CD4-positive, alpha-beta T cell treated with Interleukin-2 at 100 ng/mL for 4 hours (primary cell): ENCODE data around the gene TERT.

Experiments used
- DNase-seq: peaks from one replicate; pipeline ENCODE4 v3.0.0-alpha.2; 2020; ENCODE audit warnings: low spot score

The TERT gene

DNA sequence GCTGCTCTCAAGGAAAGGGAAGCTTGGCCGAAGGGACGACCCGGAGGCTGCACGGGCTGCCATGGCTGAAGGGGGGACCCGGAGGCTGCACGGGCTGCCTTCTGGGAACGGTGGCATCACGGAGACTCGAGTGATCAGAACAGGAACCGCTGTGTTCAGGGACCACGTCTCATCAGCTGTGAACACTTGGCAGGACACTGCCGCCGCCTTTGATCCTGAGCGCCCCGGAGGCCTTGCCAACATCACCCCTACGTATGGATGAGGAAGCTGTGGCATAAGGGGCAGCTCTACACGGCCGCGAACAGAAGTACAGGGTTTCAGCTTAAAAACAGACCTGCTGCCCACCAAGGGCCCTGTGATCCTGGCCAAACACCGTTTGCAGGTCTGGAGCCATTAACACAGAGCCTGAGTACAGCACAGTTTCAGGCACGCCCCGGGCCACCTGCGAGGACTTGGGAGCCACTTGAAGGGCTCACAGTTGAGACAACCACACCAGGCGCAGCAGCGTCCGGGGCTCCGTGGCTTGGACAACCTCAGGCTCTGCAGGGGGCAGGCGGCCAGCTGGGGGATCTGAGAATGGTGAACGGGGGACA, 23.9 kb upstream of the TERT start:
- DNase-seq, result no peak

DNA sequence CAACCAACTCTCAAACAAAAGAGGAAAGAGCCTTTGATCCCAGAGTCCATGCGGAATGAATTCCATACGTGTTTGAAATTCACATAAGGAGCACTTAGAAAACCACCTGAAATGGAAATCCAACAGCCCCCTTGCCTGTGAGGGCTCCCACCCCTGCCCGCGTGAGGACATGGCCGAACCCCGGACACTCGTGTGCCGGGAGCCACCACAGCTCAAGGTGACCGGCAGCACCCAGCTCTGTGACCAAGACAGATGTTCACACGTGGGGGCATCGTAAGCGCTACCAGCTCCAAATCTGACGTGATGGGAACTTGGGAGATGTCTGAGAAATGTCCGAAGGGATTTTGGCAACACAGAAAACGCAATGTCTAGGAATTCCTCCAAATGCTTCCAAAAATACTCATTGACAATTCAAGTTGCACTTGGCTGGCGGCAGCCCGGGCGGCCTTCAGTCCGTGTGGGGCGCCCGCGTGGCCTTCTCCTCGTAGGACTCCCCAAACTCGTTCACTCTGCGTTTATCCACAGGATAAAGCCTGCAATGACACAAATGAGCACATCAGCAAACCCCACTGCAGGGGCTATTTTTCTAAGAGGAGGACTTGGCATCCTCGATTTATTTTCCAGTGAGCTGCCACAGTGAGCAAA, 23.2 kb upstream of the TERT start:
- DNase-seq, result no peak

DNA sequence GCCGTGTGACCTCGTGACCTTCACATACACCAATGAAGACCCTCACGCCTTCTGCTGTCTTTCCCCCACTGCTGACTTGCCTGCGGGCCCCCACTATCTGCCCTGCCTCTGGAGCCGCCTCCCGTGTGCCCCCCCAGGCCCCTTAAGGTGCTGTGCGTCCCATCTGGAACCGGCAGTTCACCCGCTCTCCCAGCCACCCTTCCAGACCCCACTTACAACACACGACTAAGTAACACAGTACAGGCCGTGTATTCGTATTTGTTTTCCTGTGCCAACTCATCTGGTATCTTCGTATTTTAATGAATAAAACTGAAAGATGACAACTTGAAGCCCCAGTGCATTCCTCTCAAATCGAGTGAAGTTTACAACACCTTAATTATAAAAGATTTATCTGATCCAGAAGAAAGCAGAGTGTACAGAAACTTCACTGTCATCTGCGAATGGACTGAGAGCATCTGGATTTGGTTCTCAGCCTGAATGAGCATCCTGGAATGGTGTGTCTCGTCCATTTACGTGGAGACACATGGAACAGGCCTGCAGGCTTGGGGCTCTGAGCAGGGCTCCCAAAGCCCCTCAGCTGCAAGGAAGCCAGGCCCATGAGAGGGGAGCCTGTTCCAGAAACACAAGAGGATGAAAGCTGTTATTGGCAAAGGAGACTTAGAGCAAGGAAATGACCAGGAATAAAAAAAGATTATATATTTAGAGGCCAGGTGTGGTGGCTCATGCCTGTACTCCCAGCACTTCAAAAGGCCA, 21.9 kb upstream of the TERT start:
- DNase-seq, result no peak

DNA sequence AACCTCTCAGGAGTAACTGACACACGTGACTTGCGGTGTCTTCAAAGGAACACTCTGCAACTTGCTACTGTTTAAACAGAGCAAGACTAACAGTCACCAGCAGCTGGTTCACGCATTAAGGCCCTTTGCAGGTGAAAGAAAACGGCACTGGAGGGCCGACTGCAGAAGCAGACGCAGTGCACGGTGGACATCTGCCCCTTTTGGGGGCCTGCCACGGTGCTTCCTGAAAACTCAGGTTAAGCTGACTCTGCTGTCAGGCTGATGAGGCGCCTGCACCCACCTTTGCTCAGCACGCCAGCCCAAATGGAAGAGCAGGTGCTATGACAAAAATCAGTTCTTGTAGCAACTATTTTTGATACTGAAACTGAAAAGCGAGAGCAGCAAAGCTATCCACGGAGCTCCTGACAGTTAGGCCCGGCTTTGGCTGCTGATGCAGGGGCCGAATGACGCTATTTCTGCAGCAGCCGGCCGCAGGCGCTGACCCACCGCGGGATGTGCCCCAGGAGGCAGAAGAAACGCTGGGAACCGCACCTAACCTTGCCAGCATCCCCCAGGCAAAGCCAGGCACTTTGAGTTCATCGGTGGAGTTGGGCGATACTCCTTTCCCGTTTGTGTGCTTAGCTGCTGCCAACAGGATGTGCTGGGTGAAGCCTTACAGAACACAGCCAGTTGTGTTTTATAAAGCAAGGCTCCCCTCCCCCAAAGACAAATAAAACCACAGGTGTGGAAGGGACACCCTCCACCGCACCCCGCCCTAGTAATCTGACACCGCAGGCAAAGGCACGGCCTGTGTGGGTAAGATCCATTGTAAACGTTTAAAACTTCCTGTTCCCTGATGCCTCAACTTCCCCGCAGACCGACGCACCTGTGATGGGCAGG, 21.1 kb upstream of the TERT start:
- DNase-seq, result peak; percentile 66

DNA sequence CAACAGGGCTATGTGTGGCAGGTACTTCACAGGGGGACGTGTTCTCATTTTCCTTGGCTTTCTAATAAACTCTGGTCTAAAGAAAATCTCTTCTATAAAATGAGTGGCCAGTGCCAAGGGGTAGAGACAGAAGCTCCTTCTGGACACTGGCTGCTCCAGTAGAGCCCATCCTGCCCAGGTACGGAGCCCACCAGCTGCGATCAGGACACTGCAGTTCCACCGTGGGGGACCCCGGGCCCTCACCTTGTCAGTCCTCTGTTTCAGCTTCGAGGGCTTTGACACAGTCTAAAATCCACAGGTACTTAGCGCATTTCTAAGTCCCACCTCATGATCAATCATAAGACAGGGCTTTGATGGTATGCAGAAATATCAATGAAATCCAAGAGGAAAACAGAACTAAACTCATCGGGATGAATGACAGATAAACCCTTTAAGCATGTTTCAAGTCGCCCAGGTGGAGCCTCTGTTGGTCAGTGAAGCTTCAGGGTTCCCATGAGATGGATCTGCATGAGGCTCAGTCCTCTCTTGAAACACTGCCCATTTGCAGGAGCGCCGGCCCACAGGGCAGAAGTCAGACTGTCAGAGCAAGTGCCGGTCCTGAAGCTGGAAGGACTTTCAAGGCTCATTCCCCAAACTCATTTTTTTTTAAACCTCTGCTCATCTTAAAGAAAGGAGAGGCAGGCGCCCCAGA, 20.3 kb upstream of the TERT start:
- DNase-seq, result no peak

DNA sequence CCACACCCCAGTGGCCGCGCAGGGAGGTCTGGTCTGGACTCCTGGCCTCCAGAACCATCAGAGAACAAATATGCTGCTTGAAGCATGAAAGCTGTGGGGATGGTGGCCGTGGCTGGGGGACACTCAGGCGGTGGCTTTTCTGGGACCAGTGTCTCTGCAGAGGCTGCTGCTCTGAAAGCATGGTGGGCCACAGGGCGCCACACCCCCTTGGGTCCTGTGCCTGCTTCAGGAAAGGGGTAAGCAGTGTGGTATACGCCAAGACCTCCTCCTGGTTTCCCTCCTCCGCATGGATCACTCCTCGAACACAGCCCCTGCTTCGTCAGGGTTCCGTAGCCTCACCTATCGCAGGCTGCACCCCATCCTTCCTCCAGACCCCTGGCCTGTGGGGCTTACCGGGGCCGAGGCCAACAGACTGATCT, 19.7 kb upstream of the TERT start:
- DNase-seq, result no peak

DNA sequence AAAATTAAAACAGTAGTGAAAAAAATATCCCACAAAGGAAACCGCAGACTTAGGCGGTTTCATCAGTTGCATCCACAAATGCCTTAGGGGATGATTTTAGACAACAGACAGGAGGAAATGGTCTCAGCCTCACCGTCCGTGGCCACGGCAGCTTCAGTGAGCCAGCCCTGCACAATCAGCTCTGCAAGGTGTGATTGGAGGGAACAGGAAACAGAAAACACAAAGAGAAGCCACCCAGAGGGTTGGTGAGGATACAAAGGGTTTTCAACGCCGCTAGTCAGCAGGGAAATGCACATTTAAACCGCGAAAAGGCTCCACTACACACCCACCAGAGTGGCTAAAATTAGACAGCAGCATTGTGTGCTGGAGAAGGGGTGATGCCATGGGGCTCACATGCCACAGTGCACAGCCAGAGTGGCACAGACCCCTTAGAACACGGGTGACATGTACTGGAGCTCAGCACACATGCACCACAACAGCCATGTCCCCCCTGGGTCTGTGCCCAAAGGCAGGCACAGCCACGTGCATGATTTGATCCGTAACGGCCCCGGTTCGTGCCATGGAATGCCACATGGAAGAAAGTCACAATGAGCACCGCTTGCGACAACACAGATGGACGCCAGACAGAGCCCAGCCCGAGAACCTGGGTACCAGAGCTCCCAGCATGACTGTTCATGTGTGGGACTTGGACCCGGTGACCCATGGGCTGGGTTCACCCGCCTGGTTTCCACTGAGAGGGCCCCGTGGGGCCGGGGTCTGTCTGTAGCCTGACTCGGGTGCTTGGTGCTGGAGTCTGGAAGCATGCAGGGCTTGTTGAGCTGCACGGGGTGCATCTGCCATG, 18.3 kb upstream of the TERT start:
- peak; percentile 59 for DNase-seq

DNA sequence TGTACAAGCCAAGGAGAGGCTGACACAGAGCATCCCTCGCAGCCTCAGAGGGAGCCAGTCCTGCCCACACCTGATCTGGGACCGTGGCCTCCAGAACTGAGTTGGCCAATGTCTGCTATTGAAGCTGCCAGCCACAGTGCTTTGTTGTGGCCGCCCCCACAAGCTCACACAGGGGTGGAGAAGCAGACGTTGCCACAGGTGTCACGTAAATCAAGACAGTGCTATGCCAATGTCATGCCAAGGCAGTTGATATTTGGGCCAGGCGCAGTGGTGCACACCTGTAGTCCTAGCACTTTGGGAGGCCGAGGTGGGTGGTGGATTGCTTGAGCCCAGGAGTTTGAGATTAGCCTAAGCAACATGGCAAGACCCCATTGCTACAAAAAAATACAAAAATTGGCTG, 17.3 kb upstream of the TERT start:
- DNase-seq, result peak; percentile 41

DNA sequence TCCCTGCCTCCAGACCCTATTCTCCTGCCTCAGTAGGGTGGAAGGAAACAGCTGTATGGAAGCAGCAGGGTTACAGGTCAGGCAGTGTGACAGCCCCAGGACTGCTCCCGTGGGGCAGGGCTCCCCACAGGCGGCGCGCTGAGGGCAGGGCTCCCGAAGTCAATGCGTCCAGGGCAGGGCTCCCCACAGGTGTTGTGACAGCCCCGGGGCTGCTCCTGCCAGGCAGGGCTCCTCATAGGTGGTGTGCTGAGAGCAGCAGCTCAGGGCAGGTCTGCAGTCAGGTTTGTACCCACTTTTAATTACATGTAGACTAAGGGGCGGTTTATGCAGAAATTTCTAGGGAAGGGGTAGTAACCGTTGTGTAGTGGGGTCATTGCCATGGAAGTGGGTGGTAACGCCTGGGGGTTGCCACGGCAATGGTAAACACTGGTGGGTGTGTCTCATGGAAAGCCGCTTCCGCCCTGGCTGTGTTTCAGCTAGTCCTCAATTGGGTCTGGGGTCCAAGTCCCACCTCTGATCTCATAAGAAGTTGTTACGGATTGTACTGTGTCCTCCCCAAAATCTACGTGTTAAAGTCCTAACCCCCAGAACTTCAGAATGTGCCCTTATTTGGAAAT, 16.7 kb upstream of the TERT start:
- DNase-seq, result no peak

DNA sequence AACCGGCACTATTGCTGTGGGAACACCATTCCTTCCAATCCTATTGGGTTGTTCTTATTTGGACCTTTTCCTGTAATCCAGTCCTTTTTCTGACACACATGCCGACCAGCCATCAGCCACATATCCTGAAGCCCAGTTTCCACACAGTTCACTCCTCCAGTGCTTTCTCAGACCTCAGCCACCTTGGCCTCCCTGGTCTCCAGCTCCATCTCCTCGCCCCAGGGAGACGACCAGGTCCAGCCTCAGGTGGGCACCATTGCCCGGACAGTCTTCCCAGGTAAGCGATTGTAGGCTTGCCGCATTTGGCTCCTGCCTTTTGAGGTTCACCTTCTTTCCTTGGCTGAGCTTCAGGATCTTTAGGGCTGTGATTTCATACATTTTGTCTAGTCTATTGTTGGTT, 15.2 kb upstream of the TERT start:
- DNase-seq, result no peak

DNA sequence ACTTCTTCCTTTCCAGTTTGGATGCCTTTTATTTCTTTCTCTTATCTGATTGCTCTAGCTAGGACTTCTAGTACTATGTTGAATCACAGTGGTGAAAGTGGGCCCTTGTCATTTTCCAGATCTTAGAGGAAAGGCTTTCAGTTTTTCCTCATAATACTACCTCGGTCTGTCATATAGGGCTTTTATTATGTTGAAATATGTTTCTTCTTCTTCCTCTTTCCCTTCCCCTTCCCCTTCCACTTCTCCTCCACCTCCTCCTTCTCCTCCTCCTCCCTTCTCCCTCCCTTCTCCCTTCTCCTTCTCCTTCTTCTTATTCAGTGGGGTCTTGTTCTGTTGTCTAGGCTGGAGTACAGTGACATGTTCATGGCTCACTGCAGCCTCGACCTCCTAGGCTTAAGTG, 9.2 kb upstream of the TERT start:
- DNase-seq, result no peak

DNA sequence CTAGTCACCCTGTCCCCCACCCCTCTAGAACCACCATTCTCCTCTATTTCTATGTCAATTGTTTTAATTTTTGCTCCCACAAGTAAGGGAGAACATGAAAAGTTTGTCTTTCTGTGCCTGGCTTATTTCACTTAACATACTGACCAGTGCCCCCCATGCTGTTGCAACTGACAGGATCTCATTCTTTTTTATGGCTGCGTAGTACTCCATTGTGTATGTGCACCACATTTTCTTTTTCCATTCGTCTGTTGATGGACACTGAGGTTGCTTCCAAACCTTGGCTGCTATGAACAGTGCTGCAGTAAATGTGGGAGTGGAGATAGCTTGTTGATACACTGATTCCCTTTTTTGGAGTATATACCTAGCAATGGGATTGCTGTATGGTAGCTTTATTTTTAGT, 7.4 kb upstream of the TERT start:
- no peak for DNase-seq

DNA sequence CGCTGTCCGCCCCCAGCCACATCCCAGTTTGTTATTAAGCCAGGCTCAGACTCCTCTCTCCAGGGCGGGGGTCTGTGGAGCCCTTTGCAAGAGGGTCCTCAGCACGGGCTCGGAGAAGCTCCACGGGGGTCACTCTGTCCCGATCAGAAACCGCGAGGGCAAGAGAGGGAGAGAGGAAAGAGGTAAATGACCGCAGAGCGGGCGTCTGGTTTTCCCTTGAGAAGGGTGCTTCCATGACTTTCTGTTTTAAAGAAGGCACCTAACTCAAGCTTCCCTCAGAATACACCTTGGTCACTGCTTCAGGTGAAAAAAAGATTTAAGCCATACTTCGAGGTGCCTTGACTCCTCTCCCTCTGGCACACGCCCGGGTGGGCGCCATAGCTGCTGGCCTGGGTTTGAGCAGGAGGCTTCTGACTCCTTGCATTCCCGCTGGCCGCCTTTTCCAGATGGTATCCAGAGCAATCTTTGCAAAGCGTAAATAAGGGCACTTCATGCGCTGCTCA, 5.8 kb upstream of the TERT start:
- DNase-seq, result no peak

DNA sequence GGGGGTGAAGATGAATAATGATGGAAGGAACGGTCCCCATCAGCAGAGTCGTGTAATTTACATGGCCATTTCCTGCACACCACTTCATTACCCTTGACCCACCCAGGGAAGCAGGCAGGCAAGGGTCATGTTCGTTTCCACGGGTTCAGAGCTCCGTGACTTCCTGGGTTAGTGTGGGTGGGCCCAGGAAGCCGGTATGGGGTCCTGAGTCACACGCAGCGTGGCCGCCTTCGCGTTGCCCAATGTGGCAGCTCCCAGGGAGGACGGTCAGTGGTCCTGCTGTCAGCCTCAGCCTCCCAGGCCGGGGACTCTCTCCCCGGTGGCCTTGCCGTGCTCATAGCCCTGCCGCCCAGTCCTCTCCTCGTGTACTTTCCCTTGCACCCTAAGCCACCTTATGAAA, 5.1 kb upstream of the TERT start:
- DNase-seq, result no peak

DNA sequence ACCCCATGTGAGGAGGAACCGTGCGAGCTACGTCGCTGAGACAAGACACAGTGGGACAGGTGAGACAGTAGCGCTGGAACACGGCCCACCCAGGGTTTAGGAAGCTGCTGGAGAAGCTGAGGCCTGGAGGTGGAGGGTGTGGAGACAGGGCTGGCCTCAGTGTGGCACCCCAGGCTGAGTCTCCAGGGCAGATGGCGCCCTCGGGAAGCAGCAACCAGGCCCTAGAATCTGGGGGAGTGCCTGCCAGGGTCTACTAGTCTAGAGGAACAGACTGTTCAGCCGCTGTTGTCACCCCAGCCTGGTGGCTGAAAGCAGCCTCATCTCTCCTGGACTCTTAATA, 4.6 kb upstream of the TERT start:
- no peak for DNase-seq

DNA sequence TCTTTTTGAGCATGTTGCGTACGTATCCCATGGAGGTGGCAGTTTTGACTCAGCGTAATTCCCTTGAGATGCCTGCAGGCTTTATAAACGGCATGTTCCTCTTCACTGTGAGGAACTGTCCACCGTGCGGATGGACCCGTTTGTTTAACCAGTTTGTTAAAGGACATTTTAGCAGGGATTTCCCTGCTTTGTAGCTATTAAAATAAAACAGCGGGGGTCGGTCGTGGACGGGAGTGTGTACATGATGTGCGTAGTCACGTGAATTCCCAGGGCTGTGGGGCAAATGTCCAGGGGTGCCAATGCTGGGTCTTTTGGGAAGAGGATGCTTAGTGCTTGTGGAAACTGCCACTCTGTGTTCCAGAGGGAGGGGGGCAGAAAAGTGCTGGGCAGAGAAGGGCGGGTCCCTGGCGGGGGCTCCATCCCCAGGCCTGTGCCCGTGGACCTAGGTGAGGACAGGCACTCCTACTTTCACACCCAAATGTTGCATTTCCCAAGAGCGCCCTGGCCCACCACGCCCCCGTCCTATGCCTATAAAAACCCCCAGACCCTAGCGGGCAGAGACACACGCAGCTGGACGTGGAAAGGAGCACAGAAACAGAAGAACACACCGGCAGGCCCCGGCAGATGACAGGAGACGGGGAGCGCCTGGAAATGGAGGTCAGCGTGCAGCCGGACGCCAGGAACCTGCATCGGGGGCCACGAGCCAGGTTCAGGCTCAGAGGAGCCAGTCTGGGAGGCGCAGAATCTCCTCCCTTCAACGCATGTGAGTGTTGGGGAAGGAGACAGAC, 4.0 kb upstream of the TERT start:
- no peak for DNase-seq

DNA sequence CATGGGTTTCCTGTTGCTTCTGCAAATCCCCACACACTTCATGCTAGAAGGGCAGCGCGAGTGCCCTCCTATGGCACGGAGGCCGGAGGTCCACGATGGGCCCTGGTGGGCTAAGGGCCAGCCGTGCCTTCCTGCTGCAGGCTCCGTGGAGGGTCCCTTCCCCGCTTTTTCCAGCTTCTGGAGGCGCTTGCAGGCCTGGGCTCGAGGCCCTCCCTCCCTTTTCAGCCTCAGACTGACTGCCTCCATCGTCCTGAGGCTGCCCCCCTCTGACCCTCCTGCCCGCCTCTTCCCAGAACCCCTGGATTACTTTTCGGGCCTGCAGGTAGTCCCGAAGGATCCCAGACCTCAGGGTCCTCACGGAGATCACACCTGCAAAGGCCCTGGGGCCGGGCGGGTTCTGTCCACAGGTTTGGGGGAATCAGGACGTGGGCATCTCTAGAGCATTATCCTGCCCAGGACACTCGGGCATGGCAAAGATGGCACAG, 3.2 kb upstream of the TERT start:
- no peak for DNase-seq

DNA sequence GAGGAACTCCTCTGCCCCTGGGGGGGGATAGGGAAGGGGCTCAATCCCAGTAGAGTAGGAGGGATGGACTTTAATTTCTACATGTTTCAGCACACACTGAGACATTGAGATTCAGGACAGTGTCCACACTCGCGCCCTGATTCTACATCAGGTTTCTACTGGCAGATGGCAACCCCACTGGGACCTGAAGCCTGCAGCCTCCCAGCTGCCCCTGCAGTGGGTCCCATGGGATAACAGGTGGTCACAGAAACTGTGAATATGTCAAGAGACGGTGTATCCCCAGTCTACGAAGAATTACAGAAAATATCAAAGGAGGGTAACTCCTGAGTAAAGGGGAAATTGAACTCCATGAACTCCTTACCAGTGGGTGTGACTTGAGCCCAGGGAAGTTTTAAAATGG, 2.4 kb upstream of the TERT start:
- no peak for DNase-seq

DNA sequence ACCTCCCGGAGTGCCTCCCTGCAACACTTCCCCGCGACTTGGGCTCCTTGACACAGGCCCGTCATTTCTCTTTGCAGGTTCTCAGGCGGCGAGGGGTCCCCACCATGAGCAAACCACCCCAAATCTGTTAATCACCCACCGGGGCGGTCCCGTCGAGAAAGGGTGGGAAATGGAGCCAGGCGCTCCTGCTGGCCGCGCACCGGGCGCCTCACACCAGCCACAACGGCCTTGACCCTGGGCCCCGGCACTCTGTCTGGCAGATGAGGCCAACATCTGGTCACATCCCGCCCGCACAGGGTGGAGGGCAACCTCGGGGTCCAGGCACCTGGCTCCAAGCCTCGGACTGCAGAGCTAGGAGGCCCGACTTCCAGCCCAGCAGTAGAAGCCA, 776 bp upstream of the TERT start:
- no peak for DNase-seq
